Measurements from ENCODE around the gene NPW. TPM values are rescaled to one million over a fixed set of nuclear protein-coding genes. Genes with fewer than 3 reads are reported as not detected.
A peak's percentile ranks its signal among the peaks of the same experiment; 100 is the strongest.

NPW gene
- total and polyA plus RNA-seq, 3 donors from 2014 or later: 3.9 to 8.2 (median 7.3) TPM

DNA sequence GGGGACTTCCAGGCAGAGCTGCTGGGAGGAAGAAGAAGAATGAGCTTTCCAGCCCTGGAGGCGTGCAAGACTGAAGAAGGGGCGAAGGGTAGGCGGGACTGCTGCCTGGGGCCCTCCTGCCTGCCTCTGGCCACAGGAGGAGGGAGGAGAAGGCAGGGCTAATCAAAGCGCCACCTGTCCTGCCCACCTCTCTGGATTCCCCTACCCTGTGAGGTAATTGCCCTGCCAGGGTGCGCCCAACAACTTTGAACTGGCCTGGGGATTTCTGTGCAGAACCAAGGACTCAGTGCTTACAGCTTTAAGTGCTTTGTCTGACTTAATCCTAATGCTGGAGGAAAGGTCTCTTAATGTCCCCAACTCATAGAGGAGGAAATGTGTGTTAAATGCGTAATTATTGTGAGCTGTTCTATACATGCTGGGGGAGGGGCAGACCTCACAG is 38.2 kb upstream of the NPW start, which contains the start of gene NOXO1:
Gene NOXO1, minus strand, starts transcription at position 72 of the 439 bp plus-strand sequence. CDS start 290 bp downstream, outside the sequence.
- TF ChIP-seq, protein P1, sequence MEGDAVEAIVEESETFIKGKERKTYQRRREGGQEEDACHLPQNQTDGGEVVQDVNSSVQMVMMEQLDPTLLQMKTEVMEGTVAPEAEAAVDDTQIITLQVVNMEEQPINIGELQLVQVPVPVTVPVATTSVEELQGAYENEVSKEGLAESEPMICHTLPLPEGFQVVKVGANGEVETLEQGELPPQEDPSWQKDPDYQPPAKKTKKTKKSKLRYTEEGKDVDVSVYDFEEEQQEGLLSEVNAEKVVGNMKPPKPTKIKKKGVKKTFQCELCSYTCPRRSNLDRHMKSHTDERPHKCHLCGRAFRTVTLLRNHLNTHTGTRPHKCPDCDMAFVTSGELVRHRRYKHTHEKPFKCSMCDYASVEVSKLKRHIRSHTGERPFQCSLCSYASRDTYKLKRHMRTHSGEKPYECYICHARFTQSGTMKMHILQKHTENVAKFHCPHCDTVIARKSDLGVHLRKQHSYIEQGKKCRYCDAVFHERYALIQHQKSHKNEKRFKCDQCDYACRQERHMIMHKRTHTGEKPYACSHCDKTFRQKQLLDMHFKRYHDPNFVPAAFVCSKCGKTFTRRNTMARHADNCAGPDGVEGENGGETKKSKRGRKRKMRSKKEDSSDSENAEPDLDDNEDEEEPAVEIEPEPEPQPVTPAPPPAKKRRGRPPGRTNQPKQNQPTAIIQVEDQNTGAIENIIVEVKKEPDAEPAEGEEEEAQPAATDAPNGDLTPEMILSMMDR (IDR thresholded peaks at IDR 0.05): no peak
- no peak for TF ChIP-seq POLR2A (IDR thresholded peaks at IDR 0.05)
- no peak within 1 kb of the TSS for H3K27ac ChIP-seq
- H3K4me1 ChIP-seq: peaks cover 15% of the 10 kb centered on the region
- H3K36me3 ChIP-seq (ENCODE audit: low read depth, missing control alignments): no peaks in the 10 kb centered on the region
- 60 to 62% methylated on average over 6 of the region's 6 CpGs for WGBS, 2 donors
- no peak for DNase-seq
- no peaks in the 10 kb centered on the region for H3K9me3 ChIP-seq
- no peaks in the 10 kb centered on the region for H3K27me3 ChIP-seq
- intact Hi-C loops (cut with DNase I; ENCODE audit: low total_unique reads): no loop called here
- peak within 1 kb of the TSS in 1 of 2 donors; percentile 49 for H3K4me3 ChIP-seq

DNA sequence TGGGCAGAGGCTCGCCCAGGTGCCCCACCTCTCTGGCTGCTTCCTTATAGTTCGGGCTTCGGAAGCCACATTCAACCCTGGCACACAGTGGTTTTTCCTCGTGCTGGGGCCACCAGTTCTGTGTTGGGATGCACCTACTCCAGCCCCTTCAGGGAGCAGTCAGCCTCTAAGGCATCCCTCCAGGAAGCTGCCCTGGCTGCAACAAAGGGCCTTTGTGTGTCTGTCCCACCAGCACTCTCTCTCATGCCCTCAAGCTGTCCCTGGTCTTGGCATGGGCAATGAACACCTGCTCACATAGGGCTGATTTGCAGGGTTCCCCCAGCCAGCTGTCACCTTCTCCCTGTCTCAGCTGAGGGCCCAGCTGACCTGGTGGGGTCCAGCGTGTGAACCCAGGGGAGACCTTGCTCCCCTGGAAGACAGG is 37.6 kb upstream of the NPW start:
- H3K4me1 ChIP-seq: peaks cover 15% of the 10 kb centered on the region
- WGBS, 2 donors: 41 to 57% methylated on average over 4 to 5 of the region's 5 CpGs
- no peaks in the 10 kb centered on the region for H3K9me3 ChIP-seq
- no peaks in the 10 kb centered on the region for H3K36me3 ChIP-seq (ENCODE audit: low read depth, missing control alignments)
- H3K27me3 ChIP-seq: no peaks in the 10 kb centered on the region
- no peak overlapping the region for H3K27ac ChIP-seq
- TF ChIP-seq, protein P1 (IDR thresholded peaks at IDR 0.05): no peak
- TF ChIP-seq POLR2A (IDR thresholded peaks at IDR 0.05): no peak
- intact Hi-C loops (cut with DNase I; ENCODE audit: low total_unique reads): no loop called here
- no peak for DNase-seq
- no peak overlapping the region for H3K4me3 ChIP-seq

DNA sequence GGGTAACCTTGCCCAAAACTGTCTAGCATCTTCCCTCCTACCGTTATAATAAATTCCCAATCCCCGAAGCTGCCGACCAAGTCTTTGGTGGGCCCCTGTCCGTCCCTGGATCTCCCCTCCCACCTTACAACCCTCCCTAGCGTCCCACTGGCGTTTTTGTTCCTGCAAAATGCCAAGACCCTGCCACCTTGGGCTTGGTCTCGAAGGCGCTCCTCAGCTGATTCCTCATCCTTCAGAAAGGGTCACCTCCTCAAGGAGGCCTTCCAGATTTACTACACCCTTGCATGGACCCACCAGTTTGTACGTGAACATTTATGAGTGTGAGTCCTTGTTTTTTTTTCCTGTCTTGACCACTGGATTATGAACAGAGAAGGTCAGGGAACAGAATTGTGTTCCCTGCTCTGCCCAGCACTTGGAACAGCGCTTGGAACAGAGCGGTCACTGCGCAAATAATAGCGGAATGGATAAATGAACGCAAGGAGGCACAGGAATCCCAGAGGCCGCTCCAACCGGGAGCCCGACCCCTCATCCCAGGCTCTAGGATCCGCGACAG is 36.5 kb upstream of the NPW start:
- Histone ChIP-seq H3K36me3 (ENCODE audit: low read depth, missing control alignments) (no peaks in the 10 kb centered on the region), H3K27me3 (no peaks in the 10 kb centered on the region), H3K27ac (peak overlapping the region in 1 of 2 donors; percentile 64), H3K4me3 (peak overlapping the region; percentile 77 to 79), H3K9me3 (no peaks in the 10 kb centered on the region), H3K4me1 (peaks cover 15% of the 10 kb centered on the region)
- intact Hi-C loops (cut with DNase I; ENCODE audit: low total_unique reads): no loop called here
- no peak for DNase-seq
- WGBS, 2 donors: 19 to 29% methylated on average over 17 to 19 of the region's 19 CpGs
- no peak for TF ChIP-seq POLR2A (IDR thresholded peaks at IDR 0.05)
- TF ChIP-seq, protein P1 (IDR thresholded peaks at IDR 0.05): no peak

DNA sequence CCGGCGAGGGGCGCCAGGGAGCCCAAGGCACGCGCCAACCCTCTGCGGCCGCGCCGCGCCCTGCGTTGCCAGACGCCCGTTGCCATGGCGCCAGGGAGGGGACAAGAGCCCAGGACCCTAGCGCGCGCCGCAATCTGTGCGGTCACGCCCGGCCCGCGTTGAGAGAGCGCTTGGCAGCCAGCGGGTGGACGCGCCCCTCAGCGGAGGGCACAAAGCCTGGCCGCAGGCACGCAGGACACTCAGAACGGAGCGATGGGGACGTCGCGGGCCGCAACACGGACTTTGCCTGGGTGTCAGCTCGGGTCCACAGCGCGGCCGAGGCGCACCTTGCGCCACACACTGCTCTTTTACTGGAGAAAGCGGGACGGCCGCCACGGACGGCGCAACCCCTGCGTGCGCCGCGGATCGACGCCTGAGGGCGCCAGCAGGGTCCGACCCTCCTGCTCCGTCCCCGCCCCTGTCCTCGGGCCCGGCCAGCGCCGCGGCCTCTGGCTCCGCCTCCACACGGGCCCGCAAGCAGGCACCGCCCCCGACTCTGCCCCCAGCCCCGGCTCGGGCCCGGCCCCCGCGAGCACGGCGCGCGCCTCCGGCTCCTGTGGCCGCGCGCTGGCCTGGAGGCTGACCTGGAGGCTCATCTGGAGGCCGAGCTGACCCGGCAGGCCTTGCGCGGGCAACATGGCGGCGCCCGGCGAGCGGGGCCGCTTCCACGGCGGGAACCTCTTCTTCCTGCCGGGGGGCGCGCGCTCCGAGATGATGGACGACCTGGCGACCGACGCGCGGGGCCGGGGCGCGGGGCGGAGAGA is 35.8 kb upstream of the NPW start, which contains the start of gene GFER:
Gene GFER, plus strand, starts transcription at position 650 of the 803 bp plus-strand sequence. Its CDS starts 26 bp downstream, at position 676.
- Histone ChIP-seq H3K9me3 (no peaks in the 10 kb centered on the region), H3K36me3 (ENCODE audit: low read depth, missing control alignments) (no peaks in the 10 kb centered on the region), H3K4me3 (peak within 1 kb of the TSS; percentile 77 to 79), H3K4me1 (peaks cover 15% of the 10 kb centered on the region), H3K27me3 (no peaks in the 10 kb centered on the region), H3K27ac (peak within 1 kb of the TSS in 1 of 2 donors; percentile 64)
- WGBS, 2 donors: 0 to 1% methylated on average over 1 to 97 of the region's 109 CpGs
- intact Hi-C loops (cut with DNase I; ENCODE audit: low total_unique reads): no loop called here
- DNase-seq: peak; percentile 91
- TF ChIP-seq POLR2A (IDR thresholded peaks at IDR 0.05): no peak
- TF ChIP-seq, protein P1 (IDR thresholded peaks at IDR 0.05): peak in 1 of 3 experiments; percentile 14
